HL-60 (cell line): ENCODE results near the gene SLC12A7.

Experiments
- DNase-seq, 2 experiments: peaks; one replicate each; pipeline ENCODE4 v3.0.0-alpha.2; 2010 to 2020; ENCODE audit warnings: low read depth in 1 of 2, low spot score in 1 of 2
- H3K27ac ChIP-seq: fragments of 250-450 bp; sonication (Bioruptor Pico); replicated peaks from 2 replicates; pipeline ENCODE4 v1.5.1; 2020; ENCODE audit warnings: mild to moderate bottlenecking, moderate library complexity
- H3K27me3 ChIP-seq: fragments of 250-450 bp; sonication (Bioruptor Pico); 2 replicates; pipeline ENCODE4 v1.5.1; 2021; ENCODE audit warnings: mild to moderate bottlenecking, moderate library complexity; ENCODE audit not compliant: insufficient read depth, poor library complexity, severe bottlenecking
- H3K4me3 ChIP-seq: replicated peaks from 2 replicates; pipeline ENCODE4 v1.5.1; 2011; ENCODE audit warnings: mild to moderate bottlenecking, control low read depth, low read length; ENCODE audit not compliant: insufficient read depth
- CTCF ChIP-seq: IDR thresholded peaks from one replicate; pipeline ENCODE4 v1.5.1; 2011; ENCODE audit warnings: low read length, control low read depth, inconsistent platforms; ENCODE audit not compliant: insufficient read depth
- GABPA ChIP-seq: IDR thresholded peaks from 2 replicates; pipeline ENCODE4 v1.6.1; 2012; ENCODE audit warnings: low read depth
- POLR2AphosphoS5 ChIP-seq: IDR thresholded peaks from 2 replicates; pipeline ENCODE4 v1.6.1; 2012; ENCODE audit warnings: low read depth
- REST ChIP-seq: IDR thresholded peaks from 2 replicates; pipeline ENCODE4 v1.6.1; 2012; ENCODE audit warnings: low read depth; ENCODE audit not compliant: insufficient replicate concordance
- SPI1 ChIP-seq: IDR thresholded peaks from 2 replicates; pipeline ENCODE4 v1.6.1; 2012; ENCODE audit warnings: low read depth, mild to moderate bottlenecking, borderline replicate concordance

Gene SLC12A7

GRCh38 chr5:1040571-1040970, 71.3 kb downstream of the SLC12A7 start:
- no peak overlapping the region for H3K27ac ChIP-seq
- H3K27me3 ChIP-seq, result no peaks in the 10 kb centered on the region

GRCh38 chr5:1039706-1040260, 72.1 kb downstream of the SLC12A7 start:
- Histone ChIP-seq H3K4me3 (no peak overlapping the region), H3K27ac (no peak overlapping the region), H3K27me3 (no peaks in the 10 kb centered on the region)
- no peak for TF ChIP-seq GABPA
- TF ChIP-seq REST, result no peak
- no peak for TF ChIP-seq POLR2AphosphoS5
- TF ChIP-seq SPI1, result no peak
- no peak for TF ChIP-seq CTCF
- no peak for DNase-seq

More at GRCh38 chr5:1040571-1040970, 71.3 kb downstream of the SLC12A7 start:
- H3K4me3 ChIP-seq, result no peak overlapping the region
- TF ChIP-seq CTCF (no peak), GABPA (no peak)
- no peak for DNase-seq

- TF ChIP-seq CTCF, result no peak
- TF ChIP-seq POLR2AphosphoS5, result no peak
- TF ChIP-seq GABPA, result no peak
- no peak for TF ChIP-seq REST
- no peak for TF ChIP-seq SPI1
- H3K27me3 ChIP-seq, result no peaks in the 10 kb centered on the region
- no peak overlapping the region for H3K4me3 ChIP-seq
- DNase-seq, result no peak
- no peak overlapping the region for H3K27ac ChIP-seq
Observed at GRCh38 chr5:1039210-1039548, 72.7 kb downstream of the SLC12A7 start.

- Histone ChIP-seq H3K27me3 (no peaks in the 10 kb centered on the region), H3K4me3 (no peak overlapping the region), H3K27ac (no peak overlapping the region)
- DNase-seq, result no peak
- no peak for TF ChIP-seq REST
- TF ChIP-seq GABPA, result no peak
- no peak for TF ChIP-seq POLR2AphosphoS5
- no peak for TF ChIP-seq SPI1
- no peak for TF ChIP-seq CTCF
Observed at GRCh38 chr5:1038417-1039209, 73.2 kb downstream of the SLC12A7 start.
